Osteocyte (in vitro differentiated cells): Measurements from ENCODE around the gene CUL7. TPM values are rescaled to one million over a fixed set of nuclear protein-coding genes. Genes with fewer than 3 reads are reported as not detected.

Experiments used
- DNase-seq: peaks from one replicate; pipeline ENCODE4 v3.0.0; 2021; ENCODE audit warnings: mixed read lengths; ENCODE audit not compliant: unreplicated experiment; ENCODE audit errors: extremely low spot score
- H3K27ac Mint-ChIP-seq: one replicate; pipeline ENCODE4 v1.8.0; 2021; ENCODE audit warnings: mild to moderate bottlenecking, mixed read lengths; ENCODE audit not compliant: unreplicated experiment
- H3K27me3 Mint-ChIP-seq: one replicate; pipeline ENCODE4 v1.8.0; 2021; ENCODE audit warnings: mixed read lengths; ENCODE audit not compliant: unreplicated experiment
- H3K36me3 Mint-ChIP-seq: one replicate; pipeline ENCODE4 v1.8.0; 2021; ENCODE audit warnings: mixed read lengths; ENCODE audit not compliant: unreplicated experiment
- H3K4me1 Mint-ChIP-seq: one replicate; pipeline ENCODE4 v1.8.0; 2021; ENCODE audit warnings: mixed read lengths; ENCODE audit not compliant: unreplicated experiment
- H3K4me3 Mint-ChIP-seq: one replicate; pipeline ENCODE4 v1.8.0; 2021; ENCODE audit warnings: mild to moderate bottlenecking, moderate library complexity, mixed read lengths; ENCODE audit not compliant: unreplicated experiment
- H3K9me3 Mint-ChIP-seq: one replicate; pipeline ENCODE4 v1.8.0; 2021; ENCODE audit warnings: mixed read lengths; ENCODE audit not compliant: unreplicated experiment
- CTCF ChIP-seq: fragments of 200-600 bp; sonication (generic); IDR thresholded peaks from 2 replicates; pipeline ENCODE4 v1.5.0; 2021; ENCODE audit warnings: antibody characterized with exemption, mild to moderate bottlenecking, moderate library complexity
- total RNA-seq: library from RNA; stranded (reverse); gene quantifications from 2 replicates; pipeline ENCODE4 v1.2.1, GENCODE V29; 2021

The CUL7 gene
- total RNA-seq, 1 donor from 2014 or later = 59.9 TPM

GRCh38 chr6:43032326-43032725 lies 21.3 kb downstream of the CUL7 start:
- Mint-ChIP-seq H3K36me3 (peaks cover 38% of the 10 kb centered on the region), H3K27me3 (no peaks in the 10 kb centered on the region), H3K4me3 (no peak overlapping the region), H3K4me1 (no peaks in the 10 kb centered on the region), H3K27ac (no peak overlapping the region), H3K9me3 (no peaks in the 10 kb centered on the region)
- DNase-seq = no peak
- TF ChIP-seq CTCF = no peak

GRCh38 chr6:43029120-43029519 lies 24.5 kb downstream of the CUL7 start:
- no peak for DNase-seq
- no peak overlapping the region for H3K27ac Mint-ChIP-seq
- no peaks in the 10 kb centered on the region for H3K27me3 Mint-ChIP-seq
- no peak overlapping the region for H3K4me3 Mint-ChIP-seq
- TF ChIP-seq CTCF = no peak
- peaks cover 45% of the 10 kb centered on the region for H3K36me3 Mint-ChIP-seq
- peaks cover 3% of the 10 kb centered on the region for H3K4me1 Mint-ChIP-seq
- H3K9me3 Mint-ChIP-seq = no peaks in the 10 kb centered on the region

GRCh38 chr6:43026365-43026764 lies 27.3 kb downstream of the CUL7 start:
- H3K4me3 Mint-ChIP-seq = no peak overlapping the region
- no peaks in the 10 kb centered on the region for H3K9me3 Mint-ChIP-seq
- peaks cover 11% of the 10 kb centered on the region for H3K4me1 Mint-ChIP-seq
- H3K27me3 Mint-ChIP-seq = no peaks in the 10 kb centered on the region
- H3K27ac Mint-ChIP-seq = no peak overlapping the region
- DNase-seq = no peak
- H3K36me3 Mint-ChIP-seq = peaks cover 37% of the 10 kb centered on the region
- TF ChIP-seq CTCF = no peak

GRCh38 chr6:43024436-43024835 lies 29.2 kb downstream of the CUL7 start:
- Mint-ChIP-seq H3K4me1 (peaks cover 20% of the 10 kb centered on the region), H3K4me3 (peak overlapping the region; percentile 6), H3K9me3 (no peaks in the 10 kb centered on the region), H3K27ac (peak overlapping the region; percentile 56), H3K27me3 (no peaks in the 10 kb centered on the region), H3K36me3 (peaks cover 33% of the 10 kb centered on the region)
- no peak for TF ChIP-seq CTCF
- DNase-seq = no peak

GRCh38 chr6:43021270-43022047 lies 32.2 kb downstream of the CUL7 start, which contains the start of gene RRP36:
Gene RRP36 (plus strand): TSS chr6:43021623. CDS start chr6:43021655, 32 bp downstream.
- peaks cover 39% of the 10 kb centered on the region for H3K36me3 Mint-ChIP-seq
- H3K4me3 Mint-ChIP-seq = peak within 1 kb of the TSS; percentile 97
- no peaks in the 10 kb centered on the region for H3K27me3 Mint-ChIP-seq
- peak within 1 kb of the TSS; percentile 92 for H3K27ac Mint-ChIP-seq
- H3K9me3 Mint-ChIP-seq = no peaks in the 10 kb centered on the region
- DNase-seq = peak; percentile 89
- peaks cover 27% of the 10 kb centered on the region for H3K4me1 Mint-ChIP-seq
- no peak for TF ChIP-seq CTCF
